Right lobe of liver (tissue), 6 donors: ENCODE measurements around the gene CD200R1. TPM values are rescaled to one million over a fixed set of nuclear protein-coding genes. Genes with fewer than 3 reads are reported as not detected.

ENCODE experiments used
- ATAC-seq, 4 donors: fragments of 200-7000 bp; cut with Tn5 transposase; one replicate each; pipeline ENCODE4 v1.9.1; 2020; ENCODE audit warnings: mild to moderate bottlenecking in 4 of 4, moderate library complexity in 4 of 4
- DNase-seq, 3 donors: peaks; one replicate each; pipeline ENCODE4 v3.0.0-alpha.2; 2020
- H3K27ac ChIP-seq, 3 donors: fragments of 200-600 bp; one replicate each; pipeline ENCODE4 v1.8.0; 2022
- H3K27me3 ChIP-seq, 2 donors: fragments of 200-600 bp; one replicate each; pipeline ENCODE4 v1.8.0; 2022
- H3K36me3 ChIP-seq, 4 donors: fragments of 200-600 bp; sonication (generic) in 1 of 4; one replicate each; pipeline versions ENCODE4 v1.5.1 to v1.8.0; 2017 to 2022; ENCODE audit warnings: control low read depth in 1 of 4
- H3K4me1 ChIP-seq, 4 donors: fragments of 200-600 bp; sonication (generic) in 1 of 4; one replicate each; pipeline versions ENCODE4 v1.5.1 to v1.8.0; 2017 to 2022; ENCODE audit warnings: control low read depth in 1 of 4
- H3K4me3 ChIP-seq, 3 donors: fragments of 200-600 bp; one replicate each; pipeline ENCODE4 v1.8.0; 2022
- H3K9me3 ChIP-seq, 4 donors: fragments of 200-600 bp; sonication (generic) in 1 of 4; one replicate each; pipeline versions ENCODE4 v1.5.1 to v1.8.0; 2017 to 2022; ENCODE audit warnings: control low read depth in 1 of 4
- POLR2A ChIP-seq: fragments of 450-650 bp; IDR thresholded peaks from one replicate; pipeline ENCODE4 v1.6.1; 2017; ENCODE audit warnings: antibody characterized with exemption, mild to moderate bottlenecking
- WGBS: methylation state at CpG from one replicate; pipeline ENCODE4 v1.1.6; 2018; ENCODE audit warnings: low coverage, low lambda C conversion rate; ENCODE audit not compliant: insufficient coverage; ENCODE audit errors: missing lambda C conversion rate; 5-methylcytosine and 5-hydroxymethylcytosine counted together
- intact Hi-C, 2 donors: fragments of 100-400 bp; cut with DNase I; formaldehyde crosslinking; loops; one replicate each; pipeline versions ENCODE4 v1.11.2 to v1.14.1; 2022
- total RNA-seq, 6 experiments: library from RNA; depleted of rRNA in 2 of 6; stranded (reverse); fragments of >200 nt in 2 of 6; fragmentation: NEBNext Ultra II Directional in 3 of 6; extraction: Animal tissue kit (Norgen Biotek cat#: 25700) in 3 of 6; gene quantifications; one replicate each; pipeline versions ENCODE4 v1.1.0 to v1.2.4, GENCODE V29; 2016 to 2023
- TF ChIP-seq, protein P1 (sequence below), 4 donors: fragments of 200-600 bp in 3 of 4; fragments of 450-650 bp in 1 of 4; IDR thresholded peaks; one replicate each; pipeline versions ENCODE4 v1.5.1 to v1.8.0; 2016 to 2022; ENCODE audit warnings: antibody characterized with exemption in 4 of 4, mild to moderate bottlenecking in 2 of 4
- donor health status: DM: no; HTN: yes; CAD: no.
- donor health status: DM: no; HTN: no; CAD: no.
- donor health status: DM: no; HTN: no; CAD: no.
- donor health status: DM: no; HTN: yes; CAD: no.
- donor health status: DM: no; HTN: yes; CAD: no.

The CD200R1 gene
- total RNA-seq, 6 experiments from 2014 or later = 0.44 to 1.4 (median 0.86) TPM

DNA sequence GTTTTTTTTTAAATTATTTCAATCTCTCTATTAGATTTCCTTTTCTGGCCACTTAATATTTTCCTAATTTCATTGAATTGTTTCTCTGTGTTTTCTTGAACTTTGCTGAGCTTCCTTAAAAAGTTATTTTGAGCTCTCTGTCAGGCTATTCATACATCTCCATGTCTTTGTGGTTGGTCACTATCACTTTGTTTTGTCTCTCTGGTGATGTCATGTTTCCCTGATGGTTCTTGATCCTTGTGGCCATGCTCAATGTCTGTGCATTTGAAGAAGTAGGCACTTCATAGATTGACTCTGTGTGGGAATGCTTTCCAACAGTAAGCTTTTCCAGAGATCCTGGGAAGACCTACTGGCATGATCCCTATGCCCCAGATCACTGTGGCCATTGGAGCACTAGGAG lies 18.6 kb downstream of the CD200R1 start:
- Histone ChIP-seq H3K36me3 (no peaks in the 10 kb centered on the region), H3K4me3 (no peak overlapping the region), H3K4me1 (no peaks in the 10 kb centered on the region), H3K27me3 (no peaks in the 10 kb centered on the region), H3K9me3 (no peaks in the 10 kb centered on the region), H3K27ac (no peak overlapping the region)
- TF ChIP-seq, protein P1, sequence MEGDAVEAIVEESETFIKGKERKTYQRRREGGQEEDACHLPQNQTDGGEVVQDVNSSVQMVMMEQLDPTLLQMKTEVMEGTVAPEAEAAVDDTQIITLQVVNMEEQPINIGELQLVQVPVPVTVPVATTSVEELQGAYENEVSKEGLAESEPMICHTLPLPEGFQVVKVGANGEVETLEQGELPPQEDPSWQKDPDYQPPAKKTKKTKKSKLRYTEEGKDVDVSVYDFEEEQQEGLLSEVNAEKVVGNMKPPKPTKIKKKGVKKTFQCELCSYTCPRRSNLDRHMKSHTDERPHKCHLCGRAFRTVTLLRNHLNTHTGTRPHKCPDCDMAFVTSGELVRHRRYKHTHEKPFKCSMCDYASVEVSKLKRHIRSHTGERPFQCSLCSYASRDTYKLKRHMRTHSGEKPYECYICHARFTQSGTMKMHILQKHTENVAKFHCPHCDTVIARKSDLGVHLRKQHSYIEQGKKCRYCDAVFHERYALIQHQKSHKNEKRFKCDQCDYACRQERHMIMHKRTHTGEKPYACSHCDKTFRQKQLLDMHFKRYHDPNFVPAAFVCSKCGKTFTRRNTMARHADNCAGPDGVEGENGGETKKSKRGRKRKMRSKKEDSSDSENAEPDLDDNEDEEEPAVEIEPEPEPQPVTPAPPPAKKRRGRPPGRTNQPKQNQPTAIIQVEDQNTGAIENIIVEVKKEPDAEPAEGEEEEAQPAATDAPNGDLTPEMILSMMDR (IDR thresholded peaks at IDR 0.05) = no peak
- no peak for TF ChIP-seq POLR2A
- no peak for ATAC-seq
- DNase-seq = no peak
- intact Hi-C loops = no loop called here

- no peak for DNase-seq
- intact Hi-C loops = no loop called here
- 60% methylated on average over 4 of the region's 9 CpGs for WGBS
These were observed 26.5 kb downstream of the CD200R1 start for GRCh38 chr3:112948346-112948838.

GRCh38 chr3:112931736-112932521 lies 43.0 kb downstream of the CD200R1 start:
- Histone ChIP-seq H3K4me3 (no peak overlapping the region), H3K9me3 (no peaks in the 10 kb centered on the region), H3K27ac (no peak overlapping the region), H3K27me3 (no peaks in the 10 kb centered on the region), H3K4me1 (no peaks in the 10 kb centered on the region), H3K36me3 (no peaks in the 10 kb centered on the region)
- intact Hi-C loops = no loop called here
- no peak for TF ChIP-seq POLR2A
- TF ChIP-seq, protein P1 (IDR thresholded peaks at IDR 0.05) = no peak
- WGBS = 14% methylated on average over 1 of the region's 3 CpGs
- ATAC-seq (peak in 3 of 4 donors; percentile 24 to 42 (median 26)), DNase-seq (no peak)

More at GRCh38 chr3:112948346-112948838, 26.5 kb downstream of the CD200R1 start:
- no peak overlapping the region for H3K27ac ChIP-seq
- no peaks in the 10 kb centered on the region for H3K27me3 ChIP-seq
- H3K4me1 ChIP-seq = no peaks in the 10 kb centered on the region
- no peak for TF ChIP-seq POLR2A
- TF ChIP-seq, protein P1 (IDR thresholded peaks at IDR 0.05) = no peak
- H3K36me3 ChIP-seq = no peaks in the 10 kb centered on the region
- no peak overlapping the region for H3K4me3 ChIP-seq
- ATAC-seq = no peak
- H3K9me3 ChIP-seq = no peaks in the 10 kb centered on the region

GRCh38 chr3:112930771-112931170 lies 44.1 kb downstream of the CD200R1 start:
- Histone ChIP-seq H3K4me1 (no peaks in the 10 kb centered on the region), H3K27ac (no peak overlapping the region), H3K9me3 (no peaks in the 10 kb centered on the region), H3K4me3 (no peak overlapping the region), H3K36me3 (no peaks in the 10 kb centered on the region), H3K27me3 (no peaks in the 10 kb centered on the region)
- DNase-seq (no peak), ATAC-seq (no peak)
- WGBS = 74% methylated on average over 3 of the region's 3 CpGs
- no peak for TF ChIP-seq POLR2A
- TF ChIP-seq, protein P1 (IDR thresholded peaks at IDR 0.05) = no peak
- intact Hi-C loops = no loop called here
